ENCODE results near the gene FBXO27. TPM values are rescaled to one million over a fixed set of nuclear protein-coding genes. Genes with fewer than 3 reads are reported as not detected.
A peak's percentile ranks its signal among the peaks of the same experiment; 100 is the strongest.

FBXO27 gene
- total RNA-seq, 4 donors from 2014 or later = 5.7 to 14.0 (median 8.3) TPM

DNA sequence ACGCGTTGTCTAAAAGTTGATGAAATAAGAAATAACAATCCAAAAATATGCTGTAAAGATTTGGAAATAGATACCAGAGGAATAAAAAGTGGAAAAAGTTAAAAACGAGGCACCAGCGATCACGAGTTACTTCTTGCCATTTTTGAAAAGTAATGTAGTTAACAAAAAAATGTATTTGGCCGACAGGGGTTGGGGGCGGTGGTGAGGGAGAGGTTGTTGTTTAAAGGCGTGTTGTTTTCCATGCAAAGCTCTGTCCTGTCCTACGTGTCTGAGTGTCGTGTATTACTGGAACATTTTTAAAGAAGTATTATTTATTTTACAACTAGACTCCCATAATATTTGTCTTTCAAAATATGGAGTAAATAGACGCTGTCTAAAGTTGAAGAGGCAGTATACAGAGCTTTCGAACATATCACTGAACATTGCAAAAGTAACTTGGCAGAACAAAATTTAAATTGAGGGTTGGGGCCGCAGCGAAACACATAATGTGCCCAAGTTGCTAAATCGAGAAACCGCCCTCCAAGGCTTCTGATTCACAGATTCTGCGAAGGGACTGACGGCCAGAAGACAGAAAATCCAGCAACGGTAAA is 57.6 kb downstream of the FBXO27 start:
- no peak for TF ChIP-seq POLR2A (IDR thresholded peaks at IDR 0.05)
- TF ChIP-seq CTCF (IDR thresholded peaks at IDR 0.05) = no peak
- intact Hi-C loops (cut with DNase I) = no loop called here

More for the DNA sequence above, 57.6 kb downstream of the FBXO27 start:
- peaks cover 0 to 15% (median 0%) of the 10 kb centered on the region in 4 donors for H3K27me3 ChIP-seq
- no peak for DNase-seq
- no peaks in the 10 kb centered on the region for H3K36me3 ChIP-seq
- peak overlapping the region; percentile 43 to 72 (median 62) for H3K4me3 ChIP-seq
- H3K27ac ChIP-seq = peak overlapping the region; percentile 79 to 92 (median 86)
- peaks cover 12 to 29% (median 13%) of the 10 kb centered on the region in 3 donors for H3K4me1 ChIP-seq
- no peaks in the 10 kb centered on the region for H3K9me3 ChIP-seq
- WGBS, 2 donors = 25 to 29% methylated on average over 19 of the region's 19 CpGs

Other genes starting within 250 kb of the FBXO27 start
- 1,000 to 10,000 TPM in 3 of 4 donors, 100 to 1,000 TPM in 1; 871 to 2,466 (median 1,613) TPM for gene LGALS7B, start 243.3 kb downstream of the FBXO27 start, total RNA-seq
- under 1 TPM in 2 of 4 donors, not detected in 2; 0.62 to 0.76 TPM for gene LGALS4, start 219.6 kb downstream of the FBXO27 start, total RNA-seq
- 100 to 1,000 TPM in 1 of 4 donors, 10 to 100 TPM in 3; 63.4 to 129 (median 85.9) TPM for gene ECH1, start 200.8 kb downstream of the FBXO27 start, total RNA-seq
- gene HNRNPL, start 182.6 kb downstream of the FBXO27 start, total RNA-seq = 100 to 1,000 TPM; 136 to 186 (median 167) TPM
- 10 to 100 TPM in 1 of 4 donors, 1 to 10 TPM in 3; 4.8 to 14.9 (median 5.7) TPM for gene RINL, start 154.3 kb downstream of the FBXO27 start, total RNA-seq
- gene SIRT2, start 132.9 kb downstream of the FBXO27 start, total RNA-seq = 10 to 100 TPM; 39.8 to 71.5 (median 52.7) TPM
- gene NFKBIB, start 132.6 kb downstream of the FBXO27 start, total RNA-seq = 10 to 100 TPM; 22.0 to 34.0 (median 26.7) TPM
- gene CCER2, start 120.4 kb downstream of the FBXO27 start, total RNA-seq = 1 to 10 TPM in 1 of 4 donors, under 1 TPM in 2, not detected in 1; 0.76 to 2.4 (median 0.83) TPM
- 10 to 100 TPM; 21.2 to 32.7 (median 25.2) TPM for gene SARS2, start 101.8 kb downstream of the FBXO27 start, total RNA-seq
- 10 to 100 TPM; 27.2 to 74.6 (median 44.2) TPM for gene MRPS12, start 101.6 kb downstream of the FBXO27 start, total RNA-seq
- 10 to 100 TPM in 1 of 4 donors, 1 to 10 TPM in 3; 3.9 to 18.3 (median 8.8) TPM for gene FBXO17, start 56.8 kb downstream of the FBXO27 start, total RNA-seq
- gene ACP7, start 51.8 kb upstream of the FBXO27 start, total RNA-seq = under 1 TPM in 3 of 4 donors, not detected in 1; 0.19 to 0.57 (median 0.40) TPM
- 10 to 100 TPM; 12.2 to 40.1 (median 18.3) TPM for gene PAK4, start 93.2 kb upstream of the FBXO27 start, total RNA-seq
- 100 to 1,000 TPM; 208 to 737 (median 262) TPM for gene NCCRP1, start 164.4 kb upstream of the FBXO27 start, total RNA-seq
- gene SYCN, start 171.7 kb upstream of the FBXO27 start, total RNA-seq = not detected
- not detected for gene IFNL3, start 212.5 kb upstream of the FBXO27 start, total RNA-seq
- gene IFNL4, start 216.3 kb upstream of the FBXO27 start, total RNA-seq = not detected
- gene IFNL2, start 235.8 kb upstream of the FBXO27 start, total RNA-seq = not detected